ENCODE measurements around the gene MAGEH1.

Gene MAGEH1

DNA sequence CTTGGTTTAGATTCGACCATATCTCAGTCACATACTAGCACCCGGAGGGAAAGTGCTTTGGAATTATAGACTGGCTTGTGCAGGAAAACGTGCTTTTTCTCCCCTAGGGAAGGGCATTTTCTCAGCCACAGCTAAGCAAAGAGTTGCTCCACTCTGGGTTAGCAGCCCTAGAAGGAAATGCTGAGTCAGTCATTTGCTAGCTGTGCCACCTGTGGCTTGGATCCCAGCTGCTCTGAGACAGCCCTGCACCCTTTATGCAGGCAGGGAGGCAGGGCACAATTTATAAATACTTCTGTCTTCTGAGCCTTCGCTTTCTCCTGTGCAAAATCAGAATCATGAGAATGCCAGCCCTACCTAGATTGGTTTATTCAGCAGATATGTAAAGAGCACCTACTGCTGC is 39.0 kb downstream of the MAGEH1 start:
- DNase-seq, result no peak
